GM21825 (cell line): Measurements from ENCODE around the gene LRP1-AS.

Experiments used
- ATAC-seq: cut with Tn5 transposase; IDR thresholded peaks from one replicate; pipeline ENCODE4 v1.9.1; 2021; ENCODE audit warnings: mild to moderate bottlenecking, moderate library complexity; ENCODE audit not compliant: unreplicated experiment

LRP1-AS gene

GRCh38 chr12:57161491-57161890, 14.1 kb upstream of the LRP1-AS start:
- no peak for ATAC-seq

DNA sequence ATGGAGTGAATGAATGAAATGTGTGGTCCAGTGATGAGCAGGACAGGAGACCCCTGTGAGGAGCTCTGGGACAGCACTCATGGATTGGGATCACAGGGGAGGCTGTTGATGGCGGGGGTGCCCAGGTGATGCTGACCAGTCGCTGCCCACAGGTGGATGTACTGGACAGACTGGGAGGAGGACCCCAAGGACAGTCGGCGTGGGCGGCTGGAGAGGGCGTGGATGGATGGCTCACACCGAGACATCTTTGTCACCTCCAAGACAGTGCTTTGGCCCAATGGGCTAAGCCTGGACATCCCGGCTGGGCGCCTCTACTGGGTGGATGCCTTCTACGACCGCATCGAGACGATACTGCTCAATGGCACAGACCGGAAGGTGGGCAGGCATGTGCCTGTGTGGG, 13.3 kb upstream of the LRP1-AS start:
- no peak for ATAC-seq

DNA sequence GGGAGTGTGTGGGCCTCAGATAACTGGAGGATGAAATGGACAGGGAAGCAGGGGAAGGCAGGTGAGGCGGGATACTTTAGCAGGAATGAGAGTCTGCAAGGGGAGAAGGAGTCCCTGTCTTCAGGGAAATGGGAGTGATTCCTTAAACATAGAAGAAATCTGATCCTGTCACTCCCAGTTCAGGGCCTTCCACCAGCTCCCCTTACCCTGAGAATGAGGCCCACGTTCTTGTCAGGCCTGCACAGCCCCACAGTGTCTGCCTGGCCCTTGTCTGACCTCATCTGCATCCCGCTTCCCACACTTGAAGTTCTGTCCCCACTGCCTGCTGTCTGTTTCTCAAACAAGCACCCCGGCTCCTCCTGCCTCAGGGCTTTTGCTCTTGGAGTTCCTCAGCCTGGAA, 12.6 kb upstream of the LRP1-AS start:
- no peak for ATAC-seq

- no peak for ATAC-seq
Measured at GRCh38 chr12:57159311-57159710, 11.9 kb upstream of the LRP1-AS start.

DNA sequence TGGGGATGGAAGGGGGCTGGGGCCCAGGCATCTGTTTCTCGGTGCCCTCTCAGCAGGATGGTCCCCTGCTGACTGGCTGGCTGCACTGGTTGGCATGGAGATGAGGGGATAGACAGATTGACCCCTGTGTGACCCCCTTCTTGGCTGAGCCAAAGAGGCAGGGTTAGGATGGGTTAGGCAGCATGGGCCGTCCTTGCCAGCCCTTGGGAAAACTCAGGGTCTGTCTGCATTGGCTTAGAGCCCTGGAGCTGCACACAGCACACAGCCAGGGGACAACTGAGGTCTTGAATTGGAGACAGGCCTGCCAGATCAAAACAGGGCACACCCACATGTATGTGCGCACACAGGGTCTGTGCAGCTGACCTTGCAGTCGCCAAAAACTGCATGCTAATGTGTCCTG, 11.2 kb upstream of the LRP1-AS start:
- ATAC-seq = no peak

DNA sequence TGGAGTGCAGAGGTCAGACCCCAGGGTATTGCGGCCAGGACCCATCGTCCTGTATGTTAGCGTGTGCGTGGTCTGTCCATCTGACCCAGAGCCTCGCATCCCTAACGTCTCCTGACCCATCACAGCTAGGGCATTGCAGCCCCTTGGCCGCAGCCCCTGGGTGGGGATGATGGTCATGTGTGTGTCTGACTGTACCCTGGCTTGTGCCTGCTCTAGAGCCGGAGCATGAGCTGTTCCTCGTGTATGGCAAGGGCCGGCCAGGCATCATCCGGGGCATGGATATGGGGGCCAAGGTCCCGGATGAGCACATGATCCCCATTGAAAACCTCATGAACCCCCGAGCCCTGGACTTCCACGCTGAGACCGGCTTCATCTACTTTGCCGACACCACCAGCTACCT, 10.8 kb upstream of the LRP1-AS start:
- no peak for ATAC-seq

DNA sequence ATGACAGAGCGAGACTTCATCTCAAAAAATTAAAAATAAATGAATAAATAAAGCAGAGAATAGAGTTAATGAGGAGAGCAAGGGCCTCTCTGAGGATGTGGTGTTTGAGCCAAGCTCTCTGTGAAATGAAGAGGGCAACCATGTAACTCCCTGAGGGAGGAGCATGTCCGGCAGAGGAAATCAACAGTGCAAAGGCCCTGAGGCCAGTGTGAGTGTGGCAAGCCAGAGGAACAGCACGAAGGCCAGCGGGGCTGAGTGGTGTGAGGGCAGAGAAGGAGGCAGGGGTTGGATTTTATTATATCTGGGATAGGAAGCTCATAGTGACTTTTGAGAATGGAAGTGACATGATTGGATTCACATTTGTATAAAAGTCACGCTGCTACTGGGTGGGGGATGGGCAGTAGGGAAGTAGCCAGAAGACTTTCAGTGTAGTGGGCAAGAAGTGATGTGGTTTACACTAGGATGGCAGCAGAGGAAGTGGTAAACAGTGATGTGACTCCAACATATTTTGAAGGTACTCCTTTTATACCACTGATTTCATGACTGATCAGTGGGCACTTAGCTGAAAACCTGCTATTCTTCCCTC, 10.3 kb upstream of the LRP1-AS start:
- no peak for ATAC-seq

DNA sequence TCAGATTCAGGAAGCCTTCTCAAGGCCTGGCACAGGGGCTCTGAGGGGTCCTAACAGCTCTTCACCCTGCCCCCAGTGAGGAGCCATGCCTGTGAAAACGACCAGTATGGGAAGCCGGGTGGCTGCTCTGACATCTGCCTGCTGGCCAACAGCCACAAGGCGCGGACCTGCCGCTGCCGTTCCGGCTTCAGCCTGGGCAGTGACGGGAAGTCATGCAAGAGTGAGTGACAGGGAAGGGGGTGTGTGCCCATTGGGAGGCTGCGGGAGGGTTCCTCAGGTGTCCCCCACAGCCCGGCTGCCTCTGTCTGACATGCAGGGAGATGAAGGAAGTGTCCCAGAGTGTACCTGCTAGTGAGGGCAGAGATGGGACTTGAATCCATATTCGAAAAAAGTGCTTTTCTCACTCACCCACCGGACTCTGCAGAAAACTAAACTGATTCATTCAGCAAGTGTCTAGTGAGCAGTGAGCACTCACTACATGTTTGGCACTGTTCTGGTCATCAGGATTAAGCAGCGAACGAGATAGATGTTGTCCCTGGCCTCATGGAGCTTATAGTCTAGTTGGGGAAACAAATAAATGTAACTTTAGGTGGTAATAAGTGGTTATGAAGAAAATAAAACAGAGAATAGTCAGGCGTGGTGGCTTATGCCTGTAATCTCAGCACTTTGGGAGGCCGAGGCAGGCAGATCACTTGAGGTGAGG, 9.4 kb upstream of the LRP1-AS start:
- ATAC-seq = no peak

GRCh38 chr12:57154804-57155434, 7.5 kb upstream of the LRP1-AS start:
- ATAC-seq = no peak

- ATAC-seq = no peak
Measured at GRCh38 chr12:57154076-57154475, 6.7 kb upstream of the LRP1-AS start.

GRCh38 chr12:57153415-57153997, 6.1 kb upstream of the LRP1-AS start:
- no peak for ATAC-seq

- no peak for ATAC-seq
Measured at GRCh38 chr12:57152639-57153038, 5.2 kb upstream of the LRP1-AS start.

DNA sequence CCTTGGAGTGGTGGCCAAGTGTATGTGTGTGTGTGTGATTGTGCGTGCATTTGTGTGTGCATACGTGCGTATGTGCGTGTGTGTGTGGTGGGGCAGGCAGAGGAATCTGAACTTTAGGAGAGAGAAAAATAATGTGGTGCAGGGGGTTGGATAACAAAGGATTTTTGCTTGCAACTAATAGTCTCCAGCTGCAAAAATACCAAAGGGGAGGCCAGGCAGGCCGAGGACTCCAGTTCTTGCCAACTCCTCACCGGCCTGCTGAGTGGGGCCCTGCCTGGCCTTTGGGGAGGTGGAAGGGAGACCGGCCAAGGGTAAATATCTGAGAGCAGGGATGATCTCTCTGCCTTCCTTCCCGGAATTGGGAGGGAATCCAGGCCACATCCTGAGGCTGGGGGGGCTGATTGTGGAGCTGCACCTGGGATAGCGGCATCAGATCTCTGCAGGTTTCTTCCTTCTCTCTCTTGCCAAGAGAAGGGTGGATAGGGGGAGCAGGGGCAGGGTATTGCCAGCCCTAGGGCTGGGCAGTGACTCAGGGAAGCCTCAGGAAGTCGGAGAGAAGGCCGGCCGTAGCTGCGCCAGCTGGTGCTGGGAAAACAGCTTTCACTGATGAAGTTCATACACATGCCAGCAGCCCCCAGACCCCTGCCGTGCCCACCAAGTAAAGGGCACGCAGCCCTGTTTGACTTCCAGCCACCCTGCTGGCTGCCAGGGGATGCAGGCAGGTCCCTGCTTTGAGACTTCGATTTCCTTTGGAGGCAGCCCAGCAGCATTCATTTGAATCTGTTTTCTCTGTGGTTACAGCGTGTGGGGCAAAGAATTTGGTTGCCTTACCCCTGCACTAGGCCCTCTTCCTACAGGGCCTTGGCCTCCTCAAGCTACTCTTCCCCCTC, 4.6 kb upstream of the LRP1-AS start:
- no peak for ATAC-seq

GRCh38 chr12:57150400-57151000, 3.1 kb upstream of the LRP1-AS start:
- ATAC-seq = no peak

DNA sequence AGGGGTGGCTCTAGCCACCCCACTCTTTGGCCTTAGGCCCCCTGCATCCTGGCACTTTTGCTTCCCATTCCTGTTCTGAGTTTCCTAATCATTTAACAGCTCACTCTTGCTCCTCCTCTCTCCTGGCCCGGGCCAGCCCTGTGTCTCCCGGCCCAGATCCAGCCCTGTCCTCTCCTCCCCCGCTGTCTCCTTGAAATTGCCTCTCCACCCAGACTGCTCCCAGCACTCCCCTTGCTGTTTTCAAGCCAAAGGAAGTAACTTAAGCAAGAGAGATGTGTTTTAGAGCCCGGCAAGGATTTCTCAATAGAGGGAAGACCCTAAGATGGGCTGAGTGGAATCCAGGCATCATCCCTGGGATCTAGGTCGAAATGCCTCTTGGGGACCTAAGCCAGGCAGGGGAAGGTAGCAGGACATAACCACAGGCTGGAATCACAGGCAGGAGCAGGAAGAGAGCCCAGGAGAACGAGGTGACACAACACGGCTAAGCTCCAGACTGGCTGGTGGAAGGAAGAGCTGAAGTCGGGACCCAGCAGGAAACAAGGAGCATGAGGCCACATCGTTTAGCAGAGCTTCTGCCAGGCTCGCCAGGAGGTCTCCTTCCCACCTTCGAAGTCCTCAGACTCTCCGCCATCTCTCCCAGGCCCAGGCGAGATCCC, 2.0 kb upstream of the LRP1-AS start:
- no peak for ATAC-seq

DNA sequence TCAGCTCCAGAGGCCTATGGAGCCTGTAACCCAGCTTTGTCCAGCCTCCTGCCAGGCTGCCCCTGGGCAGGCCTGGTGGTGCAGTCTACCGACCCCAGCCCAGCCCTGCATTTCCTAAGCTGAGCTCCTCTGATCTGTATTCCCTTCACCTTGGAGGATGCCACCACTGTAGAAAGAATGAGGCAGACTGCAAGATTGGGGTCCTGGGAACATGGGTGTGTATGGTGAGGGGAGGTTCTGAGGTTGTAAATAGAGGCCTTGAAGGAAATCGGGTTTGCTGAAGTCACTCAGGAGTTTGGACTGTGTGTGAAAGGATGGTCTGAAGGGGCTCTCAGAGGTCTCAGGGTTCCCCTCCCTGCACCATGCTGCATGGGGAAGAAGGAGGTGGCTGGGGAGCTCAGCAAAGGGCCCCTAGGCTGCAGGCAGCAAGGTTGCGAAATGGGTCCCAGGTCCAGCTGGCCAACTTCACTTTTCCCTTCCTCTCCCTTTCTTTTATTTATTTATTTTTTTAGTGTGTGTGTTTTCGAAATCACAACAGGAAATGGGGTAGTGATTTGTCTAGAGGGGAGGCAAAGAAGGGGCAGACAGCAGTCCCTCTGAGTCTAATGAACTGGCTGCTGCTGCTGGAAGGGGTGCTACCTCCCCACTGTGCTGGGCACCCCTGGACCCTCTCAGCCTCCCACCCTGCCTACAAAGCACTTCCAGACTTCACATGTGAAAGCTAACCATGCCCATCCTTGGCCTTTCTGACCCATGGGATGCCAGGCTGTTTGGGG, 1.2 kb upstream of the LRP1-AS start:
- ATAC-seq = no peak

GRCh38 chr12:57146092-57146491, 1.3 kb downstream of the LRP1-AS start:
- no peak for ATAC-seq

- ATAC-seq = no peak
Measured at GRCh38 chr12:57145460-57146059, 1.9 kb downstream of the LRP1-AS start.

- ATAC-seq = no peak
Measured at GRCh38 chr12:57143454-57143853, 4.0 kb downstream of the LRP1-AS start.
